ENCODE data around the gene PPCS. TPM values are rescaled to one million over a fixed set of nuclear protein-coding genes. Genes with fewer than 3 reads are reported as not detected.

The PPCS gene
- total and polyA plus RNA-seq, 2 of the 4 experiments (the other 2 are of a cell fraction), result 8.2 to 18.9 TPM

DNA sequence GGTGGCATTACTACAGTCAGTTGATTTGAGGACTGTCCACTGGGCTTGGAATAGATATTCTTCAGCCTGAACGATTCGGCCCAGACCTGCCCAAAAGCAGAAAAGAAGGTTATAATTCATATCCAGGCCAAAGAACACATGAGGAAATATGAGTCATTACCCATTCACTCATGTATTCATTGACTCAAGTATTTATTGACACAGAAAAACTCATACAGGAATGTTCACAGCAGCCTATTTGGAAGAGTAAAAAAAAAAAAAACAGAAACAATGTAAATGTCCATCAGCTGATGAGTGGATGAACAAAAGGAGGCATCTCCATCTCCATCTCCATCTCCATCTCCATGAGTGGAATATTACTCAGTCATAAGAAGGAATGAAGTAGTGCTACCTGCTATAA, 16.4 kb upstream of the PPCS start:
- Histone ChIP-seq H3K9me1 (ENCODE audit: insufficient read depth, low read length) (no peaks in the 10 kb centered on the region), H3K18ac (ENCODE audit: low read depth, low read length) (no peak overlapping the region), H3K4me2 (ENCODE audit: low read depth, low read length) (no peak overlapping the region), H4K20me1 (ENCODE audit: insufficient read depth, low read length) (no peaks in the 10 kb centered on the region), H4K91ac (ENCODE audit: insufficient read depth, low read depth, low read length) (no peak overlapping the region), H3K36me3 (ENCODE audit: control insufficient read depth, insufficient read depth, low read length) (no peaks in the 10 kb centered on the region), H2BK120ac (ENCODE audit: low read depth, low read length) (no peak overlapping the region), H2AFZ (replicated peaks; ENCODE audit: low read length, poor library complexity) (no peak overlapping the region), H2BK5ac (ENCODE audit: low read depth, low read length, poor library complexity, severe bottlenecking) (no peak overlapping the region), H3K56ac (ENCODE audit: extremely low read depth, insufficient read depth, low read length) (no peak overlapping the region), H2AK5ac (ENCODE audit: low read depth, low read length) (no peak overlapping the region), H3K27me3 (ENCODE audit: control insufficient read depth, insufficient read depth, low read length) (peaks cover 4% of the 10 kb centered on the region), H3K9me3 (ENCODE audit: control insufficient read depth, insufficient read depth, low read length) (no peaks in the 10 kb centered on the region), H2BK20ac (ENCODE audit: low read depth, low read length) (no peak overlapping the region), H3K4me3 (ENCODE audit: insufficient read depth, low read depth, low read length) (no peak overlapping the region), H3K4me1 (ENCODE audit: control insufficient read depth, insufficient read depth, low read length) (peaks cover 1% of the 10 kb centered on the region; the same call in 1 of the 2 replicates), H2BK15ac (ENCODE audit: low read depth, low read length) (no peak overlapping the region), H3K4ac (ENCODE audit: low read depth, low read length) (no peak overlapping the region), H3K23ac (ENCODE audit: low read depth, low read length) (no peak overlapping the region), H3K79me1 (ENCODE audit: low read depth in 1 of 2, low read length in 2 of 2) (no peaks in the 10 kb centered on the region), H4K5ac (ENCODE audit: low read depth, low read length) (no peak overlapping the region), H3K27ac (ENCODE audit: insufficient read depth, low read length) (no peak overlapping the region), H3K14ac (replicated peaks; ENCODE audit: low read depth, low read length) (no peak overlapping the region), H2AK9ac (replicated peaks; ENCODE audit: low read depth, low read length, poor library complexity) (no peak overlapping the region), H3K9ac (ENCODE audit: low read depth, low read length) (no peak overlapping the region), H4K8ac (ENCODE audit: low read depth in 2 of 2, low read length in 2 of 2) (no peak overlapping the region)
- no TSS peak for BruUV-seq (replicated peaks)
- intact Hi-C loops (cut with micrococcal nuclease), result no loop called here
- dilution Hi-C loops (cut with HindIII; ENCODE audit: low sequenced_read_pairs, unreplicated experiment), result no loop called here
- POLR2A ChIA-PET (ENCODE audit: unreplicated experiment), result no interaction called here
- peak; percentile 49 for ATAC-seq (ENCODE audit: low read depth)
- peak; percentile 82 for DNase-seq
- TF ChIP-seq CEBPB (IDR thresholded peaks at IDR 0.05; ENCODE audit: low read depth, low read length), result no peak
- TF ChIP-seq MAZ (IDR thresholded peaks at IDR 0.05; ENCODE audit: borderline replicate concordance, low read depth, low read length), result no peak
- TF ChIP-seq, protein P1, sequence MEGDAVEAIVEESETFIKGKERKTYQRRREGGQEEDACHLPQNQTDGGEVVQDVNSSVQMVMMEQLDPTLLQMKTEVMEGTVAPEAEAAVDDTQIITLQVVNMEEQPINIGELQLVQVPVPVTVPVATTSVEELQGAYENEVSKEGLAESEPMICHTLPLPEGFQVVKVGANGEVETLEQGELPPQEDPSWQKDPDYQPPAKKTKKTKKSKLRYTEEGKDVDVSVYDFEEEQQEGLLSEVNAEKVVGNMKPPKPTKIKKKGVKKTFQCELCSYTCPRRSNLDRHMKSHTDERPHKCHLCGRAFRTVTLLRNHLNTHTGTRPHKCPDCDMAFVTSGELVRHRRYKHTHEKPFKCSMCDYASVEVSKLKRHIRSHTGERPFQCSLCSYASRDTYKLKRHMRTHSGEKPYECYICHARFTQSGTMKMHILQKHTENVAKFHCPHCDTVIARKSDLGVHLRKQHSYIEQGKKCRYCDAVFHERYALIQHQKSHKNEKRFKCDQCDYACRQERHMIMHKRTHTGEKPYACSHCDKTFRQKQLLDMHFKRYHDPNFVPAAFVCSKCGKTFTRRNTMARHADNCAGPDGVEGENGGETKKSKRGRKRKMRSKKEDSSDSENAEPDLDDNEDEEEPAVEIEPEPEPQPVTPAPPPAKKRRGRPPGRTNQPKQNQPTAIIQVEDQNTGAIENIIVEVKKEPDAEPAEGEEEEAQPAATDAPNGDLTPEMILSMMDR (conservative IDR thresholded peaks at IDR 0.05; ENCODE audit: low read depth, low read length), result no peak
- TF ChIP-seq FOS (IDR thresholded peaks at IDR 0.05; ENCODE audit: low read depth, low read length), result peak; percentile 61
- TF ChIP-seq MAFK (IDR thresholded peaks at IDR 0.05; ENCODE audit: low read depth, low read length), result no peak
- TF ChIP-seq, protein P2, sequence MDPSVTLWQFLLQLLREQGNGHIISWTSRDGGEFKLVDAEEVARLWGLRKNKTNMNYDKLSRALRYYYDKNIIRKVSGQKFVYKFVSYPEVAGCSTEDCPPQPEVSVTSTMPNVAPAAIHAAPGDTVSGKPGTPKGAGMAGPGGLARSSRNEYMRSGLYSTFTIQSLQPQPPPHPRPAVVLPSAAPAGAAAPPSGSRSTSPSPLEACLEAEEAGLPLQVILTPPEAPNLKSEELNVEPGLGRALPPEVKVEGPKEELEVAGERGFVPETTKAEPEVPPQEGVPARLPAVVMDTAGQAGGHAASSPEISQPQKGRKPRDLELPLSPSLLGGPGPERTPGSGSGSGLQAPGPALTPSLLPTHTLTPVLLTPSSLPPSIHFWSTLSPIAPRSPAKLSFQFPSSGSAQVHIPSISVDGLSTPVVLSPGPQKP (IDR thresholded peaks at IDR 0.05; ENCODE audit: borderline replicate concordance, low read depth, low read length), result no peak
- TF ChIP-seq BHLHE40 (IDR thresholded peaks at IDR 0.05; ENCODE audit: low read depth, low read length), result no peak
- no peak for TF ChIP-seq RCOR1 (IDR thresholded peaks at IDR 0.05; ENCODE audit: insufficient replicate concordance, low read length)
- CTCF ChIA-PET, result interaction anchor here (0.7 kb wide), 1 partner anchor 62 kb away, joined by 5 read pairs; no protein-coding TSS in a partner anchor
- no CpG with 5 or more reads among the region's 2 CpGs for WGBS, 2 experiments (ENCODE audit: extremely low coverage in 2 of 2, insufficient read length in 1 of 2)
- in situ Hi-C loops (cut with MboI; ENCODE audit: low sequenced_read_pairs), result no loop called here

Data from IMR-90 (cell line).